Gastroesophageal sphincter (tissue), 4 donors: ENCODE data around the gene DUSP6. TPM values are rescaled to one million over a fixed set of nuclear protein-coding genes. Genes with fewer than 3 reads are reported as not detected.

Source experiments
- ATAC-seq: fragments of 150-250 bp; one replicate; pipeline ENCODE4 v1.9.1; 2016; ENCODE audit warnings: mild to moderate bottlenecking, moderate library complexity
- H3K27ac ChIP-seq, 4 donors: fragments of 200-600 bp; sonication (generic) in 3 of 4; 1 replicate in 3 of 4; 2 replicates in 1 of 4; pipeline ENCODE4 v1.5.1; 2016 to 2019
- H3K27me3 ChIP-seq: fragments of 200-600 bp; sonication (generic); one replicate; pipeline ENCODE4 v1.5.1; 2019
- H3K36me3 ChIP-seq, 2 donors: fragments of 200-600 bp; sonication (generic); one replicate each; pipeline ENCODE4 v1.5.1; 2019; ENCODE audit warnings: control low read depth in 1 of 2
- H3K4me1 ChIP-seq, 3 donors: fragments of 200-600 bp; sonication (generic); 1 replicate in 2 of 3; 2 replicates in 1 of 3; pipeline ENCODE4 v1.5.1; 2016 to 2019; ENCODE audit warnings: control low read depth in 2 of 3
- H3K4me3 ChIP-seq, 2 donors: fragments of 200-600 bp; sonication (generic); one replicate each; pipeline ENCODE4 v1.5.1; 2019; ENCODE audit warnings: mild to moderate bottlenecking in 1 of 2, moderate library complexity in 1 of 2
- H3K9me3 ChIP-seq, 3 donors: fragments of 200-600 bp; sonication (generic); one replicate each; pipeline ENCODE4 v1.5.1; 2017 to 2019; ENCODE audit warnings: control low read depth in 2 of 3
- EP300 ChIP-seq: sonication (generic); formaldehyde crosslinking; IDR thresholded peaks from one replicate; pipeline ENCODE4 v1.6.1; 2017; ENCODE audit warnings: antibody characterized with exemption, mild to moderate bottlenecking
- POLR2A ChIP-seq, 2 donors: fragments of 450-650 bp; IDR thresholded peaks; one replicate each; pipeline ENCODE4 v1.6.1; 2017; ENCODE audit warnings: antibody characterized with exemption in 2 of 2, mild to moderate bottlenecking in 2 of 2, moderate library complexity in 1 of 2
- POLR2AphosphoS5 ChIP-seq: sonication (generic); formaldehyde crosslinking; IDR thresholded peaks from one replicate; pipeline ENCODE4 v1.6.1; 2017; ENCODE audit warnings: antibody characterized with exemption
- WGBS, 2 donors: methylation state at CpG; one replicate each; pipeline ENCODE4 v1.1.5; 2018; ENCODE audit warnings: low coverage in 1 of 2; 5-methylcytosine and 5-hydroxymethylcytosine counted together
- total RNA-seq, 4 donors: library from RNA; depleted of rRNA; stranded (reverse); fragments of >200 nt; gene quantifications; one replicate each; pipeline ENCODE4 v1.1.0, GENCODE V29; 2016
- TF ChIP-seq, protein P1 (sequence below), 4 experiments: fragments of 200-600 bp in 2 of 4; fragments of 450-650 bp in 2 of 4; sonication (generic) in 1 of 4; IDR thresholded peaks; one replicate each; pipeline ENCODE4 v1.5.1; 2017 to 2019; ENCODE audit warnings: antibody characterized with exemption in 4 of 4, mild to moderate bottlenecking in 2 of 4, moderate library complexity in 2 of 4

Gene DUSP6
- total RNA-seq, 4 donors from 2014 or later: 52.8 to 73.8 (median 58.5) TPM

DNA sequence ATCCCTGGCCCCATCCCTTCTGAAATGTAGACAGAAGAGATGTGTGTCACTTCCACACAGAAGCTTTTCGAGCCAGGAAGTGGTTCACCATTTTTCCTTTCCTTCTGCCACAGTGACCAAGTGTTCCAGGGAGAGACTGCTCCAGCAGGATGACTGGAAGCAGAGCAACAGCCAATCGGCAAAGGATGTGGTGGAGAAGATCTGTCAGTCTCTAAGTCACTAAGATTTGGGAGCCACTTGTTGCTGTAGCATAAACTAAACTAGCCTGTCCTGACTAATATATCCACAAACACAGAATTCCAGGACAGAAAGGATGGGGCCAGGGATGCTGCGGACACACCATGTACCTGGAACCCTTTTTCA is 42.9 kb downstream of the DUSP6 start:
- Histone ChIP-seq H3K27me3 (no peaks in the 10 kb centered on the region), H3K9me3 (no peaks in the 10 kb centered on the region), H3K36me3 (no peaks in the 10 kb centered on the region), H3K4me1 (peaks cover 0 to 35% (median 6%) of the 10 kb centered on the region in 3 donors), H3K27ac (peak overlapping the region; percentile 72 to 88 (median 80)), H3K4me3 (no peak overlapping the region)
- TF ChIP-seq POLR2A (IDR thresholded peaks at IDR 0.05): no peak
- no peak for TF ChIP-seq EP300
- no peak for TF ChIP-seq POLR2AphosphoS5
- TF ChIP-seq, protein P1, sequence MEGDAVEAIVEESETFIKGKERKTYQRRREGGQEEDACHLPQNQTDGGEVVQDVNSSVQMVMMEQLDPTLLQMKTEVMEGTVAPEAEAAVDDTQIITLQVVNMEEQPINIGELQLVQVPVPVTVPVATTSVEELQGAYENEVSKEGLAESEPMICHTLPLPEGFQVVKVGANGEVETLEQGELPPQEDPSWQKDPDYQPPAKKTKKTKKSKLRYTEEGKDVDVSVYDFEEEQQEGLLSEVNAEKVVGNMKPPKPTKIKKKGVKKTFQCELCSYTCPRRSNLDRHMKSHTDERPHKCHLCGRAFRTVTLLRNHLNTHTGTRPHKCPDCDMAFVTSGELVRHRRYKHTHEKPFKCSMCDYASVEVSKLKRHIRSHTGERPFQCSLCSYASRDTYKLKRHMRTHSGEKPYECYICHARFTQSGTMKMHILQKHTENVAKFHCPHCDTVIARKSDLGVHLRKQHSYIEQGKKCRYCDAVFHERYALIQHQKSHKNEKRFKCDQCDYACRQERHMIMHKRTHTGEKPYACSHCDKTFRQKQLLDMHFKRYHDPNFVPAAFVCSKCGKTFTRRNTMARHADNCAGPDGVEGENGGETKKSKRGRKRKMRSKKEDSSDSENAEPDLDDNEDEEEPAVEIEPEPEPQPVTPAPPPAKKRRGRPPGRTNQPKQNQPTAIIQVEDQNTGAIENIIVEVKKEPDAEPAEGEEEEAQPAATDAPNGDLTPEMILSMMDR (IDR thresholded peaks at IDR 0.05): no peak
- WGBS, 2 donors: 77% methylated on average over 3 of the region's 3 CpGs; no CpG with 5 or more reads in 1 of the 2 donors
- no peak for ATAC-seq

DNA sequence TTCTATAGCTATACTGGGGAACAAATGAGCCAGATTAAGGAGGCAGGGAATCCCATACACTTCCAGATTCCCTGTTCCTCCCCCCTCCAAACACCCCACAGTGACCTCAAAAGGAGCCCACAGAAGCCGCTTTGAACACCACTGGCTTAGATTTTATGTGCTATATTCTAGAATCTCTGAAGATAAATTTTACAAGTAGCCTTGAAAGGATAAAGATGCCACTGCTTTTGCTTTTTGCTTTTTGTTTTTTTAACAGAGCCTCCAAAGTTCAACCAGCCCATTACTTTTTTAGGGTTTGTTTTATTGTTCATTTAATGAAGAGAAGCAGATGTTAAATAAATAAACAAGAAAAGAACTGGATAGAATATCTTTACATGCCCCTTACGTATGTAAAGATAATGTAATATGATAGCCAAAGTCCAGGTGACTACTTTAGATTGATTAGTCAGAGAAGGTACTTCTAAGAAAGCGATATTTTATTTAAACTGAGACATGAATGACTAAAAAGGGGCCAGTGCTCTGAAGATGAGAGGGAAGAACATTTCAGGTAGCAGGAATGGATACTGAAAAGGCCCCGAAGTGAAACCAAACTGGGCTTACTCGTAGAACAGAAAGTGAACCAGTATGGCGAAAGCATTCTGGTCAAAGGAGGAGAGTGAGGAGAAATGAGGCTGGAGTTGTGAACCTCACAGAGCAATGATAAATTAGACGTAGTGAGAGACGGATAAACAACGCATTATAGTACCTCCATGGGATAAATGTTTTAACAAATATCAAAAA is 44.6 kb downstream of the DUSP6 start:
- Histone ChIP-seq H3K4me3 (no peak overlapping the region), H3K27ac (peak overlapping the region in 1 of 4 donors; percentile 82), H3K36me3 (no peaks in the 10 kb centered on the region), H3K9me3 (no peaks in the 10 kb centered on the region), H3K27me3 (no peaks in the 10 kb centered on the region), H3K4me1 (peaks cover 0 to 35% (median 6%) of the 10 kb centered on the region in 3 donors)
- no peak for ATAC-seq
- TF ChIP-seq POLR2AphosphoS5 (no peak), POLR2A (IDR thresholded peaks at IDR 0.05) (no peak), EP300 (no peak)
- TF ChIP-seq, protein P1 (IDR thresholded peaks at IDR 0.05): no peak
- WGBS, 2 donors: 84 to 88% methylated on average over 8 to 9 of the region's 9 CpGs

DNA sequence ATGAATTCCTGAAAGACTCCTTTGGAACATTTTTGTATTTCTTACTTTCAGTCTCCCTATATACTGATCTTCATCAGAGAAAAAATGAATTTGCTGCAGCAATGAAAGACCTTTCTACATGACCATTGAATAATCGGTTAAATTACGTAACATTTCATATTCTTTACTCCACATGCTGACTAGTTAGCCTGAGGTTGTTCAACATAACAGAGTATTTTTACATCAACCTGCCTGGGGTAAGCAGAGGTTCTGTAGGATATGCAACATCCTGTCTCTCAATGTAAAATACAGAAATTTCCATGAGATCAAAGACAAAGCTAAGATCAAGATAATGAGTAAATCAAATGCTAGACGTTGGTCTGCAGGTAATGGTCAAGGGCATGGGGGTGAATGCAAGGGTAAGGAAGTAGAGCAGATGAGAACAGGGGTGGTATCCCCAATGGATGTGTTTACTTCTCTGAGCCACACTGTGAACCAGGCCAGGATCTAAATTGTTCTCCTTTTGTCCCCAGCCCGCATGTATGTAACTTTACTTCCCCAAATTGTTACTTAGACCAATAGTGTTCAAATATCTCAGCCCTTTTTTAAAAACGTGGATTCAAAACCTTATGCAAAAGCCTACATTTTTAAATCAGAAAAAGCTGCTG is 45.4 kb downstream of the DUSP6 start:
- no peaks in the 10 kb centered on the region for H3K27me3 ChIP-seq
- H3K27ac ChIP-seq: no peak overlapping the region
- 73% methylated on average over 5 of the region's 5 CpGs for WGBS, 2 donors
- H3K9me3 ChIP-seq: no peaks in the 10 kb centered on the region
- H3K4me1 ChIP-seq: peaks cover 0 to 35% (median 6%) of the 10 kb centered on the region in 3 donors
- no peak for TF ChIP-seq POLR2AphosphoS5
- TF ChIP-seq, protein P1 (IDR thresholded peaks at IDR 0.05): no peak
- TF ChIP-seq POLR2A (IDR thresholded peaks at IDR 0.05): no peak
- no peak for TF ChIP-seq EP300
- ATAC-seq: no peak
- no peaks in the 10 kb centered on the region for H3K36me3 ChIP-seq
- no peak overlapping the region for H3K4me3 ChIP-seq

DNA sequence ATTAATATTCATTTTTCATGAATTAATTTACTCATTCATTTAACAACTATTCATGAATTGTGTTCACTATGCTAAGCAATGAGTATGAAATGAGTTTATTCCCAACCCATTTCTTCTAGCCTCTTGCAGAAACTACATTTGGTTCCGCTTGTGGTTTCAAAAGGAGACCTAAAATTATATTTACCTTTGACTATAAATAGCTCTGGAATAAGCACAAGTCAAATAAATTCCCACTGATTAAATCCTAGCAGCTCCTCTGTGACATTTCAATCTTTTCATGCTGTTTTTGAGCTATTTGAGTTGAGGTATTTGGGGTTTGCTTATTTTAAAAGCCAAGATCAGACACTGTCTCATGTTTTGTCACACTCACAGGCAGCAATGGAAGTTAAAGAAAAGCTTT is 46.9 kb downstream of the DUSP6 start:
- 30 to 44% methylated on average over 1 of the region's 1 CpG for WGBS, 2 donors
- no peak for ATAC-seq

More for the DNA sequence above, 46.9 kb downstream of the DUSP6 start:
- Histone ChIP-seq H3K4me1 (peaks cover 0 to 32% (median 6%) of the 10 kb centered on the region in 3 donors), H3K36me3 (no peaks in the 10 kb centered on the region), H3K27me3 (no peaks in the 10 kb centered on the region), H3K27ac (no peak overlapping the region), H3K9me3 (no peaks in the 10 kb centered on the region), H3K4me3 (no peak overlapping the region)
- TF ChIP-seq POLR2AphosphoS5: no peak
- no peak for TF ChIP-seq POLR2A (IDR thresholded peaks at IDR 0.05)
- TF ChIP-seq, protein P1 (IDR thresholded peaks at IDR 0.05): no peak
- no peak for TF ChIP-seq EP300
